Peyer's patch (tissue), 4 donors: ENCODE data around the gene ERC1. TPM values are rescaled to one million over a fixed set of nuclear protein-coding genes. Genes with fewer than 3 reads are reported as not detected.

ENCODE experiments used
- DNase-seq, 3 donors: peaks; one replicate each; pipeline ENCODE4 v3.0.0-alpha.2; 2017 to 2019
- H3K27ac ChIP-seq, 4 donors: fragments of 200-600 bp; sonication (generic); one replicate each; pipeline ENCODE4 v1.5.1; 2016 to 2019
- H3K27me3 ChIP-seq, 2 donors: fragments of 200-600 bp; sonication (generic); one replicate each; pipeline ENCODE4 v1.5.1; 2019
- H3K36me3 ChIP-seq, 3 donors: fragments of 200-600 bp; sonication (generic); one replicate each; pipeline ENCODE4 v1.5.1; 2016 to 2019
- H3K4me1 ChIP-seq, 4 donors: fragments of 200-600 bp; sonication (generic); one replicate each; pipeline ENCODE4 v1.5.1; 2016 to 2019
- H3K4me3 ChIP-seq, 4 donors: fragments of 200-600 bp; sonication (generic); 1 replicate in 3 of 4; 2 replicates in 1 of 4; pipeline ENCODE4 v1.5.1; 2016 to 2019; ENCODE audit warnings: mild to moderate bottlenecking in 1 of 4
- H3K9me3 ChIP-seq, 4 donors: fragments of 200-600 bp; sonication (generic); one replicate each; pipeline ENCODE4 v1.5.1; 2016 to 2019; ENCODE audit warnings: mild to moderate bottlenecking in 1 of 4
- POLR2A ChIP-seq, 2 donors: fragments of 450-650 bp; IDR thresholded peaks; one replicate each; pipeline ENCODE4 v1.5.1; 2017; ENCODE audit warnings: antibody characterized with exemption in 2 of 2, mild to moderate bottlenecking in 2 of 2, moderate library complexity in 2 of 2
- total RNA-seq, 4 donors: library from RNA; depleted of rRNA; stranded (reverse); fragments of >200 nt; gene quantifications; one replicate each; pipeline ENCODE4 v1.1.0, GENCODE V29; 2016
- TF ChIP-seq, protein P1 (sequence below), 6 experiments: fragments of 450-650 bp in 4 of 6; fragments of 200-600 bp in 2 of 6; sonication (generic) in 1 of 6; IDR thresholded peaks; one replicate each; pipeline ENCODE4 v1.5.1; 2017 to 2019; ENCODE audit warnings: antibody characterized with exemption in 6 of 6, mild to moderate bottlenecking in 3 of 6, moderate library complexity in 1 of 6

ERC1 gene
- total RNA-seq, 4 donors from 2014 or later = 26.5 to 184 (median 31.7) TPM

GRCh38 chr12:1291601-1292332 lies 300.7 kb downstream of the ERC1 start:
- TF ChIP-seq POLR2A (IDR thresholded peaks at IDR 0.05) = no peak
- TF ChIP-seq, protein P1, sequence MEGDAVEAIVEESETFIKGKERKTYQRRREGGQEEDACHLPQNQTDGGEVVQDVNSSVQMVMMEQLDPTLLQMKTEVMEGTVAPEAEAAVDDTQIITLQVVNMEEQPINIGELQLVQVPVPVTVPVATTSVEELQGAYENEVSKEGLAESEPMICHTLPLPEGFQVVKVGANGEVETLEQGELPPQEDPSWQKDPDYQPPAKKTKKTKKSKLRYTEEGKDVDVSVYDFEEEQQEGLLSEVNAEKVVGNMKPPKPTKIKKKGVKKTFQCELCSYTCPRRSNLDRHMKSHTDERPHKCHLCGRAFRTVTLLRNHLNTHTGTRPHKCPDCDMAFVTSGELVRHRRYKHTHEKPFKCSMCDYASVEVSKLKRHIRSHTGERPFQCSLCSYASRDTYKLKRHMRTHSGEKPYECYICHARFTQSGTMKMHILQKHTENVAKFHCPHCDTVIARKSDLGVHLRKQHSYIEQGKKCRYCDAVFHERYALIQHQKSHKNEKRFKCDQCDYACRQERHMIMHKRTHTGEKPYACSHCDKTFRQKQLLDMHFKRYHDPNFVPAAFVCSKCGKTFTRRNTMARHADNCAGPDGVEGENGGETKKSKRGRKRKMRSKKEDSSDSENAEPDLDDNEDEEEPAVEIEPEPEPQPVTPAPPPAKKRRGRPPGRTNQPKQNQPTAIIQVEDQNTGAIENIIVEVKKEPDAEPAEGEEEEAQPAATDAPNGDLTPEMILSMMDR (IDR thresholded peaks at IDR 0.05) = no peak
- DNase-seq = no peak
- Histone ChIP-seq H3K4me1 (no peaks in the 10 kb centered on the region), H3K27ac (no peak overlapping the region), H3K4me3 (no peak overlapping the region), H3K36me3 (no peaks in the 10 kb centered on the region), H3K9me3 (no peaks in the 10 kb centered on the region), H3K27me3 (no peaks in the 10 kb centered on the region)

DNA sequence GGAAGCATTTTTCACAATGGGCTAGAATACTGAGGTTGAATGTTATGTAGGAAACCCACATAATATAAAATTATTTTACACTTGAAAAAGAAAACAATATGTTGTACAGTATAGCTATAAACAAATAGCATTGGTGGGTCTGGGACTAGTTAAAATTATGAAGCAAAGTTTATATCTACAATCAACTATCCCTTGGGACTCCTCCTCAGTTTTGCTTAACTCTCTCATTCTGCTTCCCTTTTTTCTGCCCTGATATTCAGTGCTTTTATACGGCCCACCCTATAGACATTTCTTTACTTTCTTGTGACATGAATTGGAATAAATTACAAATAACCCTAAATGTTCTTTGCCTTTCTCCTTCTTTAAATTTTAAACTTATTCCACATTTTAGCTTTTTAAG lies 302.9 kb downstream of the ERC1 start:
- H3K27me3 ChIP-seq = no peaks in the 10 kb centered on the region
- H3K4me3 ChIP-seq = no peak overlapping the region
- H3K4me1 ChIP-seq = no peaks in the 10 kb centered on the region
- DNase-seq = no peak
- no peak overlapping the region for H3K27ac ChIP-seq
- H3K9me3 ChIP-seq = no peaks in the 10 kb centered on the region
- no peaks in the 10 kb centered on the region for H3K36me3 ChIP-seq
- no peak for TF ChIP-seq POLR2A (IDR thresholded peaks at IDR 0.05)
- TF ChIP-seq, protein P1 (IDR thresholded peaks at IDR 0.05) = no peak

DNA sequence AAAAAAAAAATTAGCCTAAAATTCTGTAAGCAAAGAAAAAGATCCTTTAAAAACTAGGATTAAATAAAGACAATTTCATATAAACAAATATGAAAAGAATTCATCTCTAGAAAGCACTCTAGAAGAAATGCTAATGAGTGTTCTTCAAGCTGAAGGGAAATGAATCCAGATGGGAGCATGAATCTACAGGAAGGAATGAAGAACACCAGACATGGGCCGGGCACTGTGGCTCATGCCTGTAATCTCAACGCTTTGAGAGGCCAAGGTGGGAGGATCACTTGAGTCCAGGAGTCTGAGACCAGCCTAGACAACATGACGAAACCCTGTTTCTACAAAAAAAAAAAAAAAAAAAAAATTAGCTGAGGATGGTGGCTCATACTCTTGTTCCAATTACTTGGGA lies 306.2 kb downstream of the ERC1 start:
- Histone ChIP-seq H3K9me3 (no peaks in the 10 kb centered on the region), H3K4me3 (no peak overlapping the region), H3K27me3 (no peaks in the 10 kb centered on the region), H3K4me1 (no peaks in the 10 kb centered on the region), H3K36me3 (no peaks in the 10 kb centered on the region), H3K27ac (no peak overlapping the region)
- no peak for TF ChIP-seq POLR2A (IDR thresholded peaks at IDR 0.05)
- TF ChIP-seq, protein P1 (IDR thresholded peaks at IDR 0.05) = no peak
- DNase-seq = no peak

GRCh38 chr12:1297639-1298175 lies 306.7 kb downstream of the ERC1 start:
- no peak for DNase-seq
- no peak overlapping the region for H3K4me3 ChIP-seq
- H3K9me3 ChIP-seq = no peaks in the 10 kb centered on the region
- H3K27ac ChIP-seq = no peak overlapping the region
- no peaks in the 10 kb centered on the region for H3K36me3 ChIP-seq
- TF ChIP-seq, protein P1 (IDR thresholded peaks at IDR 0.05) = no peak
- no peak for TF ChIP-seq POLR2A (IDR thresholded peaks at IDR 0.05)
- no peaks in the 10 kb centered on the region for H3K27me3 ChIP-seq
- no peaks in the 10 kb centered on the region for H3K4me1 ChIP-seq

GRCh38 chr12:1300460-1300859 lies 309.4 kb downstream of the ERC1 start:
- Histone ChIP-seq H3K9me3 (no peaks in the 10 kb centered on the region), H3K36me3 (no peaks in the 10 kb centered on the region), H3K4me3 (no peak overlapping the region), H3K27ac (no peak overlapping the region), H3K27me3 (no peaks in the 10 kb centered on the region), H3K4me1 (no peaks in the 10 kb centered on the region)
- TF ChIP-seq, protein P1 (IDR thresholded peaks at IDR 0.05) = no peak
- no peak for TF ChIP-seq POLR2A (IDR thresholded peaks at IDR 0.05)
- no peak for DNase-seq
